Renal cortical epithelial cell (primary cell): ENCODE measurements around the gene ATP6AP1. TPM values are rescaled to one million over a fixed set of nuclear protein-coding genes. Genes with fewer than 3 reads are reported as not detected.

Source experiments
- DNase-seq: peaks from one replicate; pipeline ENCODE4 v3.0.0-alpha.2; 2011; ENCODE audit warnings: low read depth
- total RNA-seq: library from RNA; depleted of rRNA; stranded (reverse); fragments of >200 nt; gene quantifications from 2 replicates; pipeline ENCODE4 v1.2.3, GENCODE V29; 2014

ATP6AP1 gene
- total RNA-seq, 1 donor from 2014 or later: 70.8 TPM

GRCh38 chrX:154444755-154445246 lies 16.3 kb downstream of the ATP6AP1 start:
- no peak for DNase-seq

DNA sequence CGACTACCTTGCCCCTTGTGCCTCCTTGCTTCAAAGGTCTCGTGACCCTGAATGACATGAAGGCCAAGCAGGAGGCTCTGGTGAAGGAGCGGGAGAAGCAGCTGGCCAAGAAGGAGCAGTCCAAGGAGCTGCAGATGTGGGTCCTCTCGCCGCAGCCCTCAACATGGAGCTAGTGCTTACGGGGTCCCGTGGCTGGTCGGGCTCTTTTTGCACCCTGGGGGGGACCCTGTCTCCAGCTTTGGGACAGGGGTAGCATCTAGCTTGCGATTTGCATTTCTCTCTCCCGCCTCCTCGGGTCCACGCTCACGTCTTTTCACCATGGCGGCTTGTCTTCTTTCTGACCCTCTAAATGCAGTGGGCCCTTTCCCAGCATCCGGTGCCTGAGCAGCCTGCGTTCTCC lies 17.3 kb downstream of the ATP6AP1 start:
- DNase-seq: no peak

GRCh38 chrX:154446430-154446829 lies 18.0 kb downstream of the ATP6AP1 start:
- no peak for DNase-seq

- no peak for DNase-seq
These were observed 20.0 kb downstream of the ATP6AP1 start for GRCh38 chrX:154448484-154448883.

DNA sequence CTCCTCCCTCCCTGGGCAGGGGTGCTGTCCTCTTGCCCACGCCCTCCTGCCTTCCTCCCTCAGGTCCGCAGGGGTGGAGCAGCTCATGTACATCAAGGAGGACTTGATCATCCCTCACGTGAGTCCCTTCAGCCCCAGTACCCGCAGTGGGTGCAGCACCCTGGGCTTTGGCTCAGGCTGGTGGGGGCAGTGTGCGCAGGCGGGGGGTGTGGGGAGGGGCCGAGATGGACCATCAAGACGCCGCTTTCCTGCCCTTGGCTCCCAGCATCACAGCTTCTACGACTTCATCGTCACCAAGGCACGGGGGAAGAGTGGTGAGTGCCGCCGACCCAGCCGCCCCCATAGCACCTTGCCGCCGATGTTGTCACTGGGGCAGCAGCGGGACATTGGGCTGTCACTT lies 21.1 kb downstream of the ATP6AP1 start:
- DNase-seq: no peak

DNA sequence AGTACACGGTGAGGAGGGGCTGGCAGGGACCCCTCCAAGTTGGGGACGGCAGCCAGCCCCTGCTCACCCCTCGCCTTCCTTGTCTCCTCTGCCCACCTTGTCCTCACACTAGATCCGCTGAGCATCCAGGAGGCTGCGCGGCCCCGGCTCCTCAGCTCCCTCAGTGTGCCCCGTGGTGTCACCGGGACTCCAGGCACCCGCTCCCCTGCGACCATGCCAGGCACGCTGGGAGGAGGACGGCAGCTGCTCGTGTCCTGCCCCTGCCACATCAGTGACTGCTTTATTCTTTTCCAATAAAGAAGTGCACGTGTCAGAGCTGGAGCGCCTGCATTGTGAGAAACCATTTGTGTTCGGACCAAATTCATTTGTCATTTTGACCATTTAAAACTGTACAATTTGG lies 21.8 kb downstream of the ATP6AP1 start:
- no peak for DNase-seq

DNA sequence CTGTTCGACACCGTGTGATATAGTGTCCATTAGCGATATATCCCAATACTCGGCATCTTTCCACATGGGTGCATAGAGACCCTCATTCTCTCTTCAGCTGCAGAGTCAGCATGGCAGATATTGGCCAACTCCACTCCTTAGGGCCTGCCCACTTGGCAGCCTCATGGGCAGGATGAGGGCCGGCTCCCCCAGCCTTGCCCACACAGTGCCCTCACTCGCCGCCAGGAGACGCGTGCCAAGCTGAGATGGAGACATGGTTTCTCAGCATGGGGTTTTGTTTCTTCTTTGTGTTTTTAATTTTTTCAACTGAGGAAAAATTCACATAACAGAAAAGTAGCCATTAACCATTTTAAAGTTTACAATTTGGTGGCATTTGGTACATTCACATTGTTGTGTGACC lies 24.3 kb downstream of the ATP6AP1 start:
- no peak for DNase-seq

GRCh38 chrX:154457491-154458115 lies 29.1 kb downstream of the ATP6AP1 start:
- DNase-seq: no peak

DNA sequence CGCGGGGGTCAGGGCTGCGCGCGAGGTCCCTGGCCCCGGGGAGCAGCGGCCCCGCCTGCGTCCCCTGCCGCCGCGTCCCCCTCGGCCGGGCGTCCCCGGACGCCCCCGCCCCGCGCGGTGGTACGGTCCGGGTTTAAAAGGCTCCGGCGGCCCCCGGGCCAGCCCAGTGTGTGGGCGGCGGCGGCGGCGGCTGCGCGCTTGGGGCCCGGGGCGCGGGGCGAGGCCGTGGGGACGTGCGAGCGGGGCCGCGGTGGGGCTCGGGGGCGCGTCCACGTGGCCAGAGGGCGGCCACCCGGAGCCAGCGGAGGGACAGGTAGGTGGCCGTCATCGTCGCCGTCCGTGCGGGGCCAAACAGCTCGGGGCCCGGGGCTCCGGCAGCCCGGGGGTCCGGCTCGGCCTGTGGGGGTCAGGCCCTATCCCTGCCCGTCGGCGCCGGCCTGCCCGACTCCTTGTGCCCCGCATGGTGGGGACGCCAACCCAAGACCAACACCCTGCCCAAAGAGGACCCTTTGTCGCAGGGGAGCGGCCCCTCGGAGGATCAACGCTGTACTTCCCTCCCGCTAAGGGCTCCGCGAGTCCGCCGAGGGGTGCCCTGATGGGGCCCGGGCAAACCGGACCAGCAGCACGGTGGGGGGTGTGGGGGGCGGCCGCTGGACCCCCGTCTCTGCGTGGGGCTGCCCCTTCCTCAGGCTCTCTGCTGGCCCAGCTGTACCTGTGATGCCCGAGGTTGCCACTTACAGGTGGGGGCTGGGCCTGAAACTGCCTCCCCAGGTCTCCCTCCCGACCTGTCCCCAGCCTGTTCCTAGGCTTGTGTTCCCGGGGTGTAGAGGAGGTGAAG lies 29.9 kb downstream of the ATP6AP1 start, which contains the start of gene PLXNA3:
Gene PLXNA3 (plus strand): TSS at position 166 of the 838 bp plus-strand sequence. CDS start 1,903 bp downstream, outside the sequence.
- no peak for DNase-seq

- DNase-seq: no peak
These were observed 30.7 kb downstream of the ATP6AP1 start for GRCh38 chrX:154458954-154459778.

GRCh38 chrX:154459832-154460231 lies 31.4 kb downstream of the ATP6AP1 start:
- DNase-seq: no peak

- DNase-seq: no peak
These were observed 31.8 kb downstream of the ATP6AP1 start for GRCh38 chrX:154460326-154460725.

GRCh38 chrX:154462396-154462795 lies 33.9 kb downstream of the ATP6AP1 start:
- no peak for DNase-seq

GRCh38 chrX:154463611-154464220 lies 35.2 kb downstream of the ATP6AP1 start:
- DNase-seq: no peak

DNA sequence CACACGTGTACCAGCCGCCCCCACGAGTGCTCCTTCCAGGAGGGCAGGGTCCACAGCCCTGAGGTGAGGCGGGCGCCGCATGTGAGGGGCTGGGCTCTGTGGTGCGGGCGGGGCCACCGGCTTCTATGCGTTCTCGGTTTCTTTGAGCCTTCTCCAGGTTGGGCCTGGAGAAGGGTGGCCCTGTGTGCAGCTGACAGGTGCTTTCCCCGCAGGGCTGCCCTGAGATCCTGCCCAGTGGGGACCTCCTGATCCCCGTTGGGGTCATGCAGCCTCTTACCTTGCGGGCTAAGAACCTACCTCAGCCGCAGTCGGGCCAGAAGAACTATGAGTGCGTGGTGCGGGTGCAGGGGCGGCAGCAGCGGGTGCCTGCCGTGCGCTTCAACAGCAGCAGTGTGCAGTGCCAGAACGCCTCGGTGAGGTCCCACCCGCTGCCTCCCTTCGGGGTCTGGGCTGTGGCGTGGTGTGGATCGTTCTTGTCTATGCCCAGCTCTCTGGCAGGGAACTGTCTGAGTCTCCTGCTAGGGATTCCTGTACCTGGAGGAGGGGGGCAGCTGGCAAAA lies 36.4 kb downstream of the ATP6AP1 start:
- no peak for DNase-seq

GRCh38 chrX:154465601-154466000 lies 37.1 kb downstream of the ATP6AP1 start:
- DNase-seq: no peak

DNA sequence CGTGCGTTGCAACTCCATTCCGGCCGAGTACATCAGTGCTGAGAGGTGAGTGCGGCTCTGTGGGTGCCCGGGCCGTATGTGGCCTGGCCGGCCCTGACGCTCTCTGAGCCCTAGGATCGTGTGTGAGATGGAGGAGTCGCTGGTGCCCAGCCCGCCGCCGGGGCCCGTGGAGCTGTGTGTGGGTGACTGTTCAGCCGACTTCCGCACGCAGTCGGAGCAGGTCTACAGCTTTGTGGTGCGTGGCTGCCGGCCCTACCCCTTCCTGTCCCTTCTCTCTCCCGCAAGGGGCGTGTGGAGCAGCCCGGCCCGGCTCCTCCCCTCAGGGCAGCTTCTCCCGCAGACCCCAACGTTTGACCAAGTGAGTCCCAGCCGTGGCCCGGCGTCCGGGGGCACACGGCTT lies 37.6 kb downstream of the ATP6AP1 start:
- no peak for DNase-seq

- DNase-seq: no peak
These were observed 38.4 kb downstream of the ATP6AP1 start for GRCh38 chrX:154466907-154467306.

DNA sequence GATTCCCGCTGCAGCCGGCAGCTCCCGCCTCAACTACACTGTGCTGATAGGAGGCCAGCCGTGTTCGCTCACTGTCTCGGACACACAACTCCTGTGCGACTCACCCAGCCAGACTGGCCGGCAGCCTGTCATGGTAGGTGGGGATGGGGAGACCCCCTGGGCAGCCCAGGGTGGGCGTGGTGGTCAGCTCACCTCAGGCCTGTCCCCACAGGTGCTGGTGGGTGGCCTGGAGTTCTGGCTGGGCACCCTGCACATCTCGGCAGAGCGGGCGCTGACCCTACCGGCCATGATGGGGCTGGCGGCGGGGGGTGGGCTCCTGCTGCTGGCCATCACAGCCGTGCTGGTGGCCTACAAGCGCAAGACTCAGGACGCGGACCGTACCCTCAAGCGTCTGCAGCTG lies 39.1 kb downstream of the ATP6AP1 start:
- DNase-seq: no peak

- no peak for DNase-seq
These were observed 39.7 kb downstream of the ATP6AP1 start for GRCh38 chrX:154468217-154468616.

- DNase-seq: no peak
These were observed 40.6 kb downstream of the ATP6AP1 start for GRCh38 chrX:154469114-154469513.
